Stimulated activated CD8-positive, alpha-beta memory T cell treated with anti-CD3 and anti-CD28 coated beads, Interleukin-4, amount 100 ng/mL, for 1 hour (primary cell): ENCODE results near the gene C1QL2.

Experiments used
- DNase-seq, 2 donors: peaks; one replicate each; pipeline ENCODE4 v3.0.0-alpha.2; 2020; ENCODE audit warnings: low read depth in 2 of 2, low spot score in 1 of 2

Gene C1QL2

GRCh38 chr2:119144806-119145205 is 13.7 kb downstream of the C1QL2 start:
- no peak for DNase-seq

- no peak for DNase-seq
Measured at GRCh38 chr2:119142824-119143223, 15.7 kb downstream of the C1QL2 start.

DNA sequence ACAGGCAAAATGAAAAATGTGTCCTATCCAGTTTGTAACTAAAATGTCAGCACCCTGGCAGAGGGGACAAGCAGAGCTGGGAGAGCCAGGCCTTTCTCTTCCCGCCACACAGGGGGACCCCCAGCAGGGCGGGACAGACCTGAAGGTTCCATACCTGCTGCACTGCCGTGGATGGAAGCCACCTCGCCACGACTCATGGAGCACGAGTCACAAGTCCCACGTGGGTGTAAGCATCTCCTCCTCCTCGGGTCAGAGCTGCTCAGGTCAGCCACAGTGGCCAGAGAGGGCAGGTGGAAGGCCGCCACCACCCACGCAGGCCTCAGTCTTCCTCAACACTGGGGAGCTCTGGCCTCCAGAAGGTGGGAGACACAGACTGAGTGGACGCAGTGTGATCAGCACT is 21.0 kb downstream of the C1QL2 start:
- no peak for DNase-seq

DNA sequence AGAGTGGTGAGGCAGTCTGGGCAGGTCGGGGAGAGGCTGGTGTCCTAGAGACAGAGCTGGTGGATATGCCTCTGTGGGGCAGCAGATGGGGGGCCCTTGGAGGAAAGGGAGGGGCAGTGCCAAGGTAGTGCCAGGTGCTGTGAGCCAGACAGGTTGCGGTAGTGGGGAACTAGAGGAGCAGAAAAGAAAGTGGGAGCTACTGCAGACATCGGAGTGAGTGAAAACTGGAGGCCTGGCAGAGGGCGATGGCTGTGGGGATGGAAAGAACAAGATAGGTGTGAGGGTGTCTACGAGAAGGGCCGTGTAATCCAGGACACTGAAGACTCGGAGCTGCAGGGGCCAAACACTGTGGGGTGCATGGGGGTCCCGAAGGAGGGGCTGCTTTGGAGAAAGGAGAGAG is 21.7 kb downstream of the C1QL2 start:
- no peak for DNase-seq

DNA sequence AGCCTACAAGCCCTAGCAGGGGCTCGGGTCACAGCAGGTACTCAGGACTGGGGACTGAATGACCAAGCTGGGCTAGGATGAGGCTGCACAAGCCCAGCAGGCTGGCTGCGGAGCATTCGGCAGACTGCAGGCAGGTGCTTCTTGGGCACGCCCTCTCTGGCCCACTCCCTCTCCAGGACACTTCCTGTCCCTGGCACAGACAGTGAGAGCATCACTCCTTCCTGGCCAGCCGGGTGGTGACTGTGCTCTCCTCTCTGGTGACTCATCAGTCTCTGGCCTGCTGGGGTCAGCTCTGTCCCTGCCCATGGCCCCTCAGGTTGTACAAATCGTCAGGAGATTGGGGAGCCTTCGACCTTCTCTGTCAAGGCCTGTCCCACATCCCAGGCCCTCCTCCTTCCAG is 22.5 kb downstream of the C1QL2 start:
- DNase-seq, result no peak

DNA sequence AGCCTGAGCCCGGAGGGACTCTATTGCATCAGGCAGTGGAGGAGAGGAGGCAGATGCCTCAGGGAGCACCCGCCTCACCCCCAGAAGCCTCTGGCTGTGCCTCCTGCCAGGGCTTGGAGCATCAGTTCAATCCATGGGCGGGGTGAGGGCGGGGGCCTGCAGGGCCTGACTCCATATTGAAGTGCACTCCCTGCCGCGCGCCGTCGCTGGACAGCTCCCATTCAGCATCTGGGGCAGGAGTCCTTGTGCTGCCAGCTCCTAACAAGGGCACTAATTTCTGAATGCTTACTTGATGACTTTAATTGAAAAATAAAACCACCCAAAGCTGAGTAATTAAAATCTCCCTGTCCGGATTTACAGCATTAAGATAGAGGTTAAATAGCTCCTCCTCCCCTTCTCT is 23.8 kb downstream of the C1QL2 start:
- DNase-seq, result no peak

- DNase-seq, result no peak
Measured at GRCh38 chr2:119126650-119127049, 31.9 kb downstream of the C1QL2 start.

DNA sequence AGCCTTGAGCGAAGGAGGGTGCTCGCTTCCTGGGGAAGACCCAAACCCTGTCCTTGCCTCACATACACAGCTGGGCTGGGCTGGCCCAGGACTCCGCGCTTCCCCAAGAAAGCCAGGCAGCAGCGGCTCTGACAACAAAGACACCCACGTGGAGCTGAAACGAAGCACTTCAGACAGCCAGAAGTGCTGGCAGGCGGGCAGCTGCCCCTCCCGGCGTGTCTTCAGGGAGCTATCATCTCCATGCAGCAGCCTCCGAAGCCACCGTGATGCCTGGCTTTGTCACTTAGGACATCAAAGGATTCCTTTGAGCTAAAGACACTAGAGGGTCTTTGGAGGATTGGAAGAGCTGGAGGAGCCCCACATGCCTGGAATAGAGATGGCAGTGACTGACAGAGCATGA is 35.2 kb downstream of the C1QL2 start:
- no peak for DNase-seq

DNA sequence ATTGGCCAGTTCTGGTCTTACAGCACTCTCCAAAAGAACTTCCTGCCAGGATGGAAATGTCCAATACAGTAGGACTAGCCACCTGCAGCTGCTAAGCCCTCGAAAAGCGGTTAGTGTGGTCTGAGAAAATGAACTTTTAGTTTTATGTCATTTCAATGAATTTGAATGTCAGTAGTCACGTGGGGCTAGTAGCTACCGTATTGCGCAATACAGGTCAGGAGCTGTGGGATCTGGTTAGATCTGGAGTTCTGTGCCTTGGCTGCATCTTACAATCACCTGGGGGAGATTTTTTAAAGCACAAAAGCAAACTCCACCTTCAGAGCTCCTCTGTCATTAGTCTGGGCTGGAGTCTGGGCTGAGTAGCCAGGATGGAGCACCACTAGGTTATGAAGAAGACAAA is 35.9 kb downstream of the C1QL2 start:
- DNase-seq, result no peak

- no peak for DNase-seq
Measured at GRCh38 chr2:119119999-119120756, 38.4 kb downstream of the C1QL2 start.

- no peak for DNase-seq
Measured at GRCh38 chr2:119119076-119119785, 39.3 kb downstream of the C1QL2 start.

DNA sequence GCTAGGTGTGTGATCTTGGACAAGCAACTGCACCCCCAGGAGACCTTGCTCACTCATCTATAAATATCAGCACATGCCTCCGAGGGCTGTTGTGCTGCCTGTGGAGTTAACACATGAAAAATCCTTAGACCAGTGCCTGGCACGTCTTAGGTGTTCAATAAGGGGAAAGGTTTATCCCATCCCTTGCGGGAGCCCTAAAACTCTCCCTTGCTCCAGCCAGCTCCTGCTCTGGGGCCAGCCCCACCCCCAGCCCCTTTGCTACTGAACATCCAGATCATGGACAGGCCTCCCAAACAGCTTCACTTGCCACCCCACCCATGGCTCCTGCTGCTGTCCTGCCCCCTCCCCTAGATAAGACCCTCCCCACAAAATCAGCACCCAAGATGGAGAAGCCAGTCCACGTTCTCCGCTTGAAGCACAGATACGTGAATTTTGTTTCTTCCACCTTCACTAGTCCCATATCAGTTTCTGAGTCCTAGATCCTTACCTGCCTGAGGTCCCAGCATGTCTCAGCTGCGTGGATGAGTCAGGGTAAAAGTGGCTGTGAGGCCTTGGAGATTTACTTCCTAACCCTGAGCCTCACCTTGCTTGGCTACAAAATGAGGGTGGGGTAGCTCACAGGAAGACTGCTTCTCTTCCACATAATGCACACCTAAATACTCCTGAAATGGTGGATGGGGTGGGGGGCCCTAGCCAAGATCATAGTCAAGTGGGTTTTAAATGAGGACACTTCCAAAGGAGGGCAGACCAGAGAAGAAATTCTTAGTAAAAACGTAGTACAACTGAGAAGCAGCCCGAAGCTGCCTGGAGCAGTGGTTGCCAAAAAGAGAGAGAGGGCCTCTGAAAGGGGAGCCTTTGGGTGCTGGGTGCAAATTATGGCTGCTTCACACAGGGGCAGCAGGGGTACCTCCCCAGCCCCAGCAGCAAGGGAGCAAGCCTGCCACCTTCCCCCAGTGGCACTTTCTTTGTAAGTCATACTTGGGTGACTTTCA is 40.4 kb downstream of the C1QL2 start:
- no peak for DNase-seq

DNA sequence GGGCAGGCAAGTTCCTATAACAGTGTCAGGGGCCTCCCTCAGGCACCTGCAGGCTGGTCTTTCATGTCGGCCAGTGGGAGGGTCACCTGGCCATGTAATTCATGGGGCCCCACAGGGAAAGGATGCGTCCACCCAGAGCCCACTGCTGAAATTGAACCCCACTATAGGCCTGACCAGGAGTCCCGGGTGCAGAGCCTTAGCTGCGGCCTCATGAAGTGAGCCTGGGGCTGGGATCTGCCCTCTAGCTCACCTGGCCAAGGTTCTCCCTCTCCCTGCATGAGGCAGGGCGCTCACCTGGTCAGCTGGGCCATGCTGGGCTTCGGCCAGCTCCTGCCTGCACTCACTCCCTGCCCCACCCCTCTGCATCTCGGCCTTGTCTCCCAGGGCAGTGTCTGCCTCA is 41.1 kb downstream of the C1QL2 start:
- DNase-seq, result no peak

DNA sequence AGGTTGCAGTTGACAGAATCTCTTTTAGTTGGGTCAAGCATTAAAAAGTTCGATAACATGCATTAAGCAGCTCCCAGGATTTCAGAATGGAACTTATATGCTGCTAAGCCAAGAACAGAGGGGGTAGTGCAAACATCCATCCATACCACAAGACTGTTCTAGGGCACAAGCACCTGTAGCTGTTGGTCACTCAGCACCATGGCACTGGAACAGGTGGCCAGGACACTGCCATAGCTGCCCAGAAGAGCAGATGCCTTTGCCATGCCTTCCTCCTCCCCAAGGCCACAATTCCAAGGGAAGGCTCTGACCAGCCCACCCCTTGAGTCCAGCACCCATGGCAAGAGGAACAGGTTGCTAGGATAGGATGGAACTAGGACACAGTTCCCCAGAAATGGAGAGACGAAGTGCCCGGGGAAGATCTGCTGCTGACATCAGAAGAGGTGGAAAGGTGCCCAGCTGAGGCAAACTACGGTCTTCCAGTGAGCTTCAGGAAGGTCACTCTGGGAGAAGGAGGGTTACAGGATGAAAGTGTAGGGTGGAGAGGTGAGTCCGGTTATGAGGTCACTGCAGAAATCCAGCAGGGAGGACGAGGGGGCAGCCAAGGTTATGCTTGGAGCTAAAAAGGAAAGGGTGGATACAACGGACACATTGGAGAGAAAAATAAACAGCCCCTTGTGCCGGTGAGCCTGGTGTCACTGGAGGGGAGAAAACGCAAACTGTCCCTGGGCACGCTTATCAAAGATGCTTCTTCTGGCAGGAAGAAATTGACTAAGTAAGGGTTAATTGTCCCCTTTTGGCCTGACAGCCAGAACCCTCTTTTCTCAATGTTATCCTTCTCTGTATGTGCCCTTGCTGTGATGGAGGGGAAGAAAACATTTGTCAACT is 41.9 kb downstream of the C1QL2 start:
- DNase-seq, result no peak

DNA sequence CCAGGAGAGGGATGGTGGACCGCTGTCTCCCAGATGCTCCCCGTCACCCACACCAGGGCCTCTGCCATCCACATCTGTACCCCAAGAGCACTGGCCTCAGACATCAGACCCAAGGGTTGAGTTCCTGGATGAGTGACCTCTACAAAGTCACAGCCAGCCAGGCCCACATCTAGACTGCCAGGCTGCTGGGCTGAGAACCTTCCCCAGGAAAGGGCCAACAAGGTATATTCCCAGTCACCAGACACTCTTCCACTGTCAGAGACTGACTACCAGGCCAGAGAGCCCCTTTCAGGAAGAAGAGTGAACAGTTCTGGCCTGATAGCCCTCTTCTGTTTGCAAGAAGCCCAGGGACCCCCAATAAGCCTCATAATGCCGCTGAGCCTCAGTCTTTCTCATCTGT is 44.3 kb downstream of the C1QL2 start:
- DNase-seq, result no peak

DNA sequence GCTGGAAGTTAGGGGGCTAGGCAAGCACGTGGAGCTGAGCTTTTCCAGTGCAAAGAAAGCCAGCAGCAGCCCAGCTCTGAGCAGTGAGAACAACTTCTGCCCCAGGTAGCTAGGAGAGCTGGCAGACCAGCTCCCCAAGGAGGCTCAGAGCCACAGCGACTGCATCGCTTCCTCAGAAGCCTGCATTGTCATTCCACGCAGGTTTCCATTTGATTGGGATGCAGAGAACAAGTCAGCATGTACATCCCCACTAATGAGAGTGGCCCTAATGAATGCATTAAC is 45.1 kb downstream of the C1QL2 start:
- no peak for DNase-seq

DNA sequence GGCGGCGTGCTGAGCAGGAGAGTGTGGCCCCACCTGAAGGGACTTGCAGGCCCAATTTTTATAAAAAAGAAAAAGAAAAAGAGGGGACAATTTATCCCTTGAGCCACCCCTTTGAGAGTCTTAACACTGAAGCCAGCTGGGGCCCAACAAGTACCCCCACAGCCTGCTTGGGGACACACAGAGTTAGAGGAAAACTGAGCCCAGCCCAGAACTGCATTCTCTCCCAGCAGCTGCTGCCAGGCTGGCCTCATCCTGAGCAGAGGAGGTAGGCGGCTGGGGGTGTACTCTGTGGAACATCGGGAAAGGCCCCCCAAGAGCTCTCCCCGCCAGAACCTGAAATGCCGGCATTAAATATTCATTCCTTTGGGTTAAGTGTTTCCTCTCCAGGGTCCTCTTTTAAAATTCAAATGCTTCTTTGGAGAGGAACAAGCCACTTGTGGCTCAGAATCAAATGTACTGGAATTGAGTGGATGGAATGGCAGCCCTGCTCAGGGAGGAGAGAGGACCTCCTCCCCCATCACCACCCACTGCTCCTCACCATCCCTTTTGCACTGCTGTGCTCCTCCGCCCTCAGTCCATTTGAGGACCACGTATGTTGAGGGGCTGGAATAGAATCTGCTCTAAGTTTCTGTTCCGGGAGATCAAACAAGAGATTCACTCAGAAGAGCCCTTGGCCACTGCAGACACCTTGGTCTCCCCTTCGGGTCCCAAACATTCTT is 45.6 kb downstream of the C1QL2 start:
- DNase-seq, result no peak

DNA sequence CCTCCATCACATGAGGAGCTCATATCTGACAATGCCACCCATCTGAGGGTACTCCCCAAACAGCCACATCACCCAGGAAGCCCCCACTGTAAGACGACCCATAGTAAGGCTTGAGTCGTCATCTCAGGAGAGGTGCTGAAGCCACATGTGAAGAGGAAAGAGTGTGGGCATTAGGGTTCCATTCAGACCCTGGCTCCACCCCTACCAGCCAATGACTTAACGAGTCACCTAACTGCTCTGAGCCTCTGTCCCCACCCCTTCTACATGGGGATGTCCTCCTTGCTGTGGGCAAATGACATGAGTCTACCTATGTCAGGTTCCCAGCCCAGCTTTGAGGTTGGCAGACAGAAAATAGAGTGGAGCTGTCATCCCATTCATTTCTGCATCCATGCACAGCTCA is 46.3 kb downstream of the C1QL2 start:
- no peak for DNase-seq

GRCh38 chr2:119111115-119111975 is 47.2 kb downstream of the C1QL2 start:
- DNase-seq, result no peak
